Measurements from ENCODE around the gene DCAF5. TPM values are rescaled to one million over a fixed set of nuclear protein-coding genes. Genes with fewer than 3 reads are reported as not detected.

The DCAF5 gene
- total and polyA plus RNA-seq, 2 of the 8 experiments (the other 6 are each of a cell fraction or from before 2014, with no cell fraction given) = 24.3 to 31.0 TPM

GRCh38 chr14:69094481-69094880, 58.4 kb downstream of the DCAF5 start:
- H3K79me1 ChIP-seq (ENCODE audit: low read depth, low read length) = no peaks in the 10 kb centered on the region
- CTCF ChIA-PET (ENCODE audit: partially characterized antibody) = interaction anchor here (0.6 to 2.2 kb wide), 5 partner anchors 13 to 55 kb away, joined by 3 to 9 read pairs (median 3); no protein-coding TSS in a partner anchor
- H2BK20ac ChIP-seq (ENCODE audit: low read length) = no peak overlapping the region
- DNase-seq (ENCODE audit: low read depth in 1 of 2, low spot score in 2 of 2) (no peak), FAIRE-seq (no peak)
- no peaks in the 10 kb centered on the region for H3K9me3 ChIP-seq (ENCODE audit: insufficient read depth in 2 of 2, low read depth in 1 of 2, low read length in 1 of 2)
- 100% methylated on average over 1 of the region's 1 CpG; no CpG with 5 or more reads in 1 of the 2 experiments for WGBS, 2 experiments (ENCODE audit: extremely low coverage in 1 of 2, insufficient coverage in 1 of 2, insufficient read length in 1 of 2, insufficient replicate concordance in 2 of 2, low coverage in 1 of 2, low lambda C conversion rate in 2 of 2, missing lambda C conversion rate in 1 of 2)
- H3K56ac ChIP-seq (replicated peaks; ENCODE audit: insufficient read length, low read depth, low read length) = no peak overlapping the region
- H2BK15ac ChIP-seq (ENCODE audit: low read length) = no peak overlapping the region
- H2BK12ac ChIP-seq (ENCODE audit: low read depth, low read length) = no peak overlapping the region
- H3K27ac ChIP-seq (ENCODE audit: low read depth, low read length) = no peak overlapping the region
- H3K27me3 ChIP-seq (replicated peaks in 1 of 4; ENCODE audit: control insufficient read depth in 3 of 4, extremely low read depth in 1 of 4, insufficient read depth in 3 of 4, low read length in 3 of 4) = no peaks in the 10 kb centered on the region
- H3K14ac ChIP-seq (ENCODE audit: insufficient read length) = no peak overlapping the region
- peaks cover 0 to 2% of the 10 kb centered on the region in 2 experiments for H4K20me1 ChIP-seq (replicated peaks in 1 of 2; ENCODE audit: control insufficient read depth in 1 of 2, insufficient read depth in 2 of 2, low read length in 2 of 2)
- peaks cover 3 to 10% (median 5%) of the 10 kb centered on the region in 4 experiments; a peak in 3 of 8 replicates for H3K36me3 ChIP-seq (ENCODE audit: control insufficient read depth in 2 of 4, insufficient read depth in 4 of 4, low read length in 3 of 4)
- no peak overlapping the region for H3K4me2 ChIP-seq (ENCODE audit: insufficient read depth in 1 of 2, low read depth in 2 of 2, low read length in 2 of 2)
- no peak overlapping the region for H2AFZ ChIP-seq (ENCODE audit: low read length)
- peaks cover 3 to 12% (median 11%) of the 10 kb centered on the region in 4 experiments; a peak in 6 of 7 replicates for H3K4me1 ChIP-seq (replicated peaks in 1 of 4; ENCODE audit: control insufficient read depth in 3 of 4, insufficient read depth in 4 of 4, low read length in 3 of 4)
- no peaks in the 10 kb centered on the region for H3K79me2 ChIP-seq (ENCODE audit: control insufficient read depth in 1 of 2, insufficient read depth in 2 of 2, low read length in 2 of 2)
- no peak overlapping the region for H3K4me3 ChIP-seq (ENCODE audit: extremely low read depth in 1 of 4, insufficient read depth in 2 of 4, low read depth in 3 of 4, low read length in 4 of 4)
- POLR2A ChIA-PET (ENCODE audit: partially characterized antibody) = no interaction called here
- no peak overlapping the region for H2BK120ac ChIP-seq (replicated peaks; ENCODE audit: low read depth, low read length)
- no peak overlapping the region for H4K5ac ChIP-seq (ENCODE audit: insufficient read length, low read depth, low read length)
- no peak overlapping the region for H4K91ac ChIP-seq (replicated peaks; ENCODE audit: insufficient read length, low read length)
- no peak overlapping the region for H2BK5ac ChIP-seq (ENCODE audit: low read depth, low read length)
- no peaks in the 10 kb centered on the region for H3K23me2 ChIP-seq (ENCODE audit: low read depth, low read length)
- no peak overlapping the region for H3K23ac ChIP-seq (ENCODE audit: insufficient read length)
- H3K18ac ChIP-seq (ENCODE audit: extremely low read depth, low read length) = no peak overlapping the region
- H2AK5ac ChIP-seq (ENCODE audit: low read depth, low read length) = no peak overlapping the region
- H3K4ac ChIP-seq (replicated peaks; ENCODE audit: insufficient read length, low read depth, low read length) = no peak overlapping the region
- no peak overlapping the region for H3K9ac ChIP-seq (replicated peaks in 1 of 4; ENCODE audit: extremely low read depth in 1 of 4, low read depth in 3 of 4, low read length in 3 of 4)
- no peak overlapping the region for H4K8ac ChIP-seq (ENCODE audit: extremely low read depth, insufficient read depth, low read length)
- TF ChIP-seq YY1 (IDR thresholded peaks at IDR 0.05; ENCODE audit: low read depth, low read length) (no peak), SP1 (IDR thresholded peaks at IDR 0.05; ENCODE audit: low read depth, low read length) (no peak), KDM4A (IDR thresholded peaks at IDR 0.05; ENCODE audit: low read depth, low read length, severe bottlenecking) (no peak)
